ENCODE data around the gene PTP4A2.

PTP4A2 gene

GRCh38 chr1:31868862-31869261 is 69.3 kb downstream of the PTP4A2 start:
- TF ChIP-seq, protein P1, sequence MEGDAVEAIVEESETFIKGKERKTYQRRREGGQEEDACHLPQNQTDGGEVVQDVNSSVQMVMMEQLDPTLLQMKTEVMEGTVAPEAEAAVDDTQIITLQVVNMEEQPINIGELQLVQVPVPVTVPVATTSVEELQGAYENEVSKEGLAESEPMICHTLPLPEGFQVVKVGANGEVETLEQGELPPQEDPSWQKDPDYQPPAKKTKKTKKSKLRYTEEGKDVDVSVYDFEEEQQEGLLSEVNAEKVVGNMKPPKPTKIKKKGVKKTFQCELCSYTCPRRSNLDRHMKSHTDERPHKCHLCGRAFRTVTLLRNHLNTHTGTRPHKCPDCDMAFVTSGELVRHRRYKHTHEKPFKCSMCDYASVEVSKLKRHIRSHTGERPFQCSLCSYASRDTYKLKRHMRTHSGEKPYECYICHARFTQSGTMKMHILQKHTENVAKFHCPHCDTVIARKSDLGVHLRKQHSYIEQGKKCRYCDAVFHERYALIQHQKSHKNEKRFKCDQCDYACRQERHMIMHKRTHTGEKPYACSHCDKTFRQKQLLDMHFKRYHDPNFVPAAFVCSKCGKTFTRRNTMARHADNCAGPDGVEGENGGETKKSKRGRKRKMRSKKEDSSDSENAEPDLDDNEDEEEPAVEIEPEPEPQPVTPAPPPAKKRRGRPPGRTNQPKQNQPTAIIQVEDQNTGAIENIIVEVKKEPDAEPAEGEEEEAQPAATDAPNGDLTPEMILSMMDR (conservative IDR thresholded peaks at IDR 0.05; ENCODE audit: low read length), result no peak
- H3K4me3 ChIP-seq (ENCODE audit: low read length), result no peak overlapping the region
- DNase-seq (ENCODE audit: low read depth), result no peak

DNA sequence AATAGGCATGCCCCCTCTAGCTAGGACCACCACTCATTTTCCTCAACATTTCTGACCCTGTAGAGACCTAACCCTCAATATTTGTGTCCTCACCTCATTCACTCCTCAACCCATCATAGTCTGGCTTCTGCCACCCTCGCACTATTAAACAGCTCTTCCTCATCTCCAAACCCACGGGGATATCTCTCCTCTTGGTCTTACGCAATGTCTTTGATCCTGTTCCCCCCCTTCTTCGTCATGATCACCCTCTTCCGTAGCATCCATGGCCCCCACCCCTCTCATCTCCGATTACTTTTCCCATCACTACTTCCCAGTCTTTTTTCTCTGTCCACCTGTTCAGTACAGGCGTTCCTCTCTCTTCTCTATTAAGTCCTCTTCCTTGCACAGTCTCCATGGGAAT is 70.6 kb downstream of the PTP4A2 start:
- DNase-seq (ENCODE audit: low read depth), result no peak
- TF ChIP-seq, protein P1 (conservative IDR thresholded peaks at IDR 0.05; ENCODE audit: low read length), result no peak
- H3K4me3 ChIP-seq (ENCODE audit: low read length), result no peak overlapping the region

DNA sequence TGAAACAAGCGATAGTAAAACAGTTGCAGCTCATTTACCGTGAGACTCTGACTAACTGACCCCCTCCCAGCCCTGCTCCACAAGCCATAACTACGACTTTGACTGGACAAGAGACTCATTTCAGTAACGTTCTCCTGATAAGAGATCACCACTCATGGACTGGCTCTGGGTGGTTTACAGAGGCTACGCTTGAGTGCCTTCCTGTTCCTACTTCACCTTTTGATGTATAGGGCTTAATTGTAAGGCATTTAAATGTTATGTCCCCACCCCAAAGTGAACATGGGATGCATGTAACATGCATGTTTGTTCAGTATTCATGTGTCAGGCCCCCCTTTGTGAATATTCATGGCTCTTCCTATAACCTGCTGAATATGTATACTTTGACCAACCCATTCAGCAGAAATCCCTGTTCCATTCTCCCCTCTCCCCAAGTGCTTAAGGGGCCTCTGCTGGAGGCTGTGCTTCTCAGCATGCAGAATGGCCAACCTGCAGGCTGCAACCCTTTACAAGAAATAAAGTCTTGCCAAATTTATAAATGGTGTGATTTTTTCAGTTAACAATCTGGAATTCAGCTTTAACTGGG is 71.6 kb downstream of the PTP4A2 start:
- no peak for DNase-seq (ENCODE audit: low read depth)
- H3K4me3 ChIP-seq (ENCODE audit: low read length), result no peak overlapping the region
- TF ChIP-seq, protein P1 (conservative IDR thresholded peaks at IDR 0.05; ENCODE audit: low read length), result no peak

DNA sequence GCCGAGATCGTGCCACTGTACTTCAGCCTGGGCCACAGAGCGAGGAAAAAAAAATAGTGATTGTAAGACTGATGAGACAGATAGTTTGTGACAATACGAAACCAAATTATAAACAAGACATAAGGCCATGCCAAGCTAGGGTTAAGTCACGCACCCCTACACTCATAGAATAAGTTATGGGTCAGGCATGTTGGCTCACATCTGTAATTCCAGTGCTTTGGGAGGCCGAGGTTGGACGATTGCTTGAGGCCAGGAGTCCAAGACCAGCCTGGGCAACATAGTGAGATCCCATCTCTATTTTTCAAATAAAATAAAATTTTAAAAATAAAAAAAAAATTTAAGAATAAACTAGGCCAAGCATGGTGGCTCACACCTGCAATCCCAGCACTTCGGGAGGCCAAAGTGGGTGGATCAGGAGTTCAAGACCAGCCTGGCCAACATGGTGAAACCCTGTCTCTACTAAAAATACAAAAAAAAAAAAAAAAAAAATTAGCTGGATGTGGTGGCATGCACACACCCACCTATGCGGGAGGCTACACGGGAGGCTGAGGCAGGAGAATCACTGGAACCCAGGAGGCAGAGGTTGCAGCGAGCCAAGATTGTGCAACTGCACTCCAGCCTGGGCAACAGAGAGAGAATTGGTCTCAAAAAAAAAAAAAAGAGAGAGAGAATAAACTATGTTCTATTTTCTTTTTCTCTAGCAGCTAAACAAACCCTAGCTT is 72.3 kb downstream of the PTP4A2 start:
- TF ChIP-seq, protein P1 (conservative IDR thresholded peaks at IDR 0.05; ENCODE audit: low read length), result no peak
- no peak overlapping the region for H3K4me3 ChIP-seq (ENCODE audit: low read length)
- DNase-seq (ENCODE audit: low read depth), result no peak

DNA sequence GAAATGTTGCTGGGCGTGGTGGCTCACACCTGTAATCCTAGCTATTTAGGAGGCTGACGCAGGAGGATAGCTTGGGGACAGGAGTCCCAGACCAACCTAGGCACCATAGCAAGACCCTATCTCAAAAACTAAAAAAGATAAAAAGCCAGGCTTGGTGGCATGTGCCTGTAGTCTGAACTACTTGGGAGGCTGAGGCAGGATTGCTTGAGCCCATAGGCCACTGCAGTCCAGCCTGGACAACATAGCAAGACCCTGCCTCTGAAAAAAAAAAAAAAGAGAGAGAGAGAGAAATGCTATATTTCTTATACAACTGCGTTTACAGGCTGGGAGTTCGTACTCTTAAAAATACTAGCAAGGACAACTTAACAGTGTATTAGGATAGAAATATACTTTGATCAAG is 76.1 kb downstream of the PTP4A2 start:
- no peak for DNase-seq (ENCODE audit: low read depth)
- TF ChIP-seq, protein P1 (conservative IDR thresholded peaks at IDR 0.05; ENCODE audit: low read length), result no peak
- H3K4me3 ChIP-seq (ENCODE audit: low read length), result no peak overlapping the region

DNA sequence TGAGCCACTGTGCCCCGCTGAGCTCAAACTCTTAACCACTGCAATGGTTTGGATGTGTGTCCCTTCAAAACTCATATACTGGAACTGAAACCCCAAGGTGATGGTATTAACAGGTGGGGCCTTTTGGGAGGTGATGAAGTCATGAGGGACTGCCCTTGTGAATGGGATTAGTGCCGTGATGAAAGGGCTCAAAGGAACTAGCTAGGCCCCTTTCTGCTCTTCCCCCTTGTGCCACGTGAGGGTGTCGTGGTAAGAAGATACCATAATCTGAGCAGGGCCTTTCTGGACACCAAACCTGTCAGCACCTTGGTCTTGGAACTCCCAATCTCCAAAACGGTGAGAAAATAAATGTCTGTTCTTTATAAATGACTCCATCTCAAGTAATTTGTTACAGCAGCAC is 76.8 kb downstream of the PTP4A2 start:
- no peak for DNase-seq (ENCODE audit: low read depth)
- TF ChIP-seq, protein P1 (conservative IDR thresholded peaks at IDR 0.05; ENCODE audit: low read length), result no peak
- no peak overlapping the region for H3K4me3 ChIP-seq (ENCODE audit: low read length)

DNA sequence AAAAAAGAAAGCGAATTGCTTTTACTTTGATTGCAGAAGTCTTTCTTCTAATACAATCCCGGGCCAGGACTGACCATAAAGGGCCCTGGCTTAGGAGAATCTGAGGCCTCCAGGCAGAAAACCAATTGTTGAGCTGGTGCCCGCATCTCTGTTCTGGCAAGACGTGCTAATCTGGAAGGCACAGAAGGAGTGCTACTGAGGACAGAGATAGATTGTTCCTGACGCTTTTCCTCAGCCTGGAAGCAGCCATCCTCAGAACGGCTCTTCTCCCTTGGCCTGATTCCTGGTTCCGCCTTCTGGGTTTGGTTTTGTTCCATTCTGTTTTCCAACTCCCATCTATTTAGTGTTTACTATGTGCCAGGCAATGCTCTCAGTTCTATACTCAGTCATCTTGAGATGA is 77.6 kb downstream of the PTP4A2 start:
- no peak overlapping the region for H3K4me3 ChIP-seq (ENCODE audit: low read length)
- DNase-seq (ENCODE audit: low read depth), result no peak
- TF ChIP-seq, protein P1 (conservative IDR thresholded peaks at IDR 0.05; ENCODE audit: low read length), result no peak

Data from AG10803 (cell line).